ENCODE measurements around the gene RPH3AL.
A peak's percentile ranks its signal among the peaks of the same experiment; 100 is the strongest.

RPH3AL gene

DNA sequence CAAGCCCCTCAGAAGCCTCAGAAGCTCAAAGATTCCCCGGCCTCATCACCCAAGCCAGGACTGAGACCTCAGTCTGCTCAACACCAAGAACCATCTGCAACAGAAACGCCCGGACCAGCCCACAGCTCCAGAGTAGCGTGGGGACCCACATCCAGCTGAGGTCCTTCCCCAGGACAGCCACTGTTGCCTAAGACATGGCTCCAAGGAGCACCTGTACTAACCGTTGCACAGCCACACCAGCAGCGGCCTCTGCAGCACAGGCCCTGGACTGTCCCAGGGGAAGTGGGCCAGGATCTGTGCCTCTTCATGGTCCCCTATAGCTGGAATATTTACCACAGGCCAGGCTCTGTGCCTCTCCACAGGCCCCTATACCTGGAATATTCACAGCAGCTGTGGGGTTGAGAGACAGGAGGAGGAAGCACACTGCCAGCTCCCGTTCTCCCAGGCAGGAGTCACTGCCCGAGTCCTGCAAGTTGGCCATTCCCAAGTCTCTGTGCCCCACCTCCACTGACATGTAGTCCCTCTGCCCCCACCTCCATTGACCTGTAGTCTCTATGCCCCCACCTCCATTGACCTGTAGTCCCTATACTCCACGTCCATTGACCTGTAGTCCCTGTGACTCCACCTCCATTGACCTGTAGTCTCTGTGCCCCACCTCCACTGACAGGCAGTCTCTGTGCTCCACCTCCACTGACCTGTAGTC, 38.5 kb downstream of the RPH3AL start:
- DNase-seq, result no peak

- DNase-seq, result no peak
These were observed 39.4 kb downstream of the RPH3AL start for GRCh38 chr17:313231-313630.

DNA sequence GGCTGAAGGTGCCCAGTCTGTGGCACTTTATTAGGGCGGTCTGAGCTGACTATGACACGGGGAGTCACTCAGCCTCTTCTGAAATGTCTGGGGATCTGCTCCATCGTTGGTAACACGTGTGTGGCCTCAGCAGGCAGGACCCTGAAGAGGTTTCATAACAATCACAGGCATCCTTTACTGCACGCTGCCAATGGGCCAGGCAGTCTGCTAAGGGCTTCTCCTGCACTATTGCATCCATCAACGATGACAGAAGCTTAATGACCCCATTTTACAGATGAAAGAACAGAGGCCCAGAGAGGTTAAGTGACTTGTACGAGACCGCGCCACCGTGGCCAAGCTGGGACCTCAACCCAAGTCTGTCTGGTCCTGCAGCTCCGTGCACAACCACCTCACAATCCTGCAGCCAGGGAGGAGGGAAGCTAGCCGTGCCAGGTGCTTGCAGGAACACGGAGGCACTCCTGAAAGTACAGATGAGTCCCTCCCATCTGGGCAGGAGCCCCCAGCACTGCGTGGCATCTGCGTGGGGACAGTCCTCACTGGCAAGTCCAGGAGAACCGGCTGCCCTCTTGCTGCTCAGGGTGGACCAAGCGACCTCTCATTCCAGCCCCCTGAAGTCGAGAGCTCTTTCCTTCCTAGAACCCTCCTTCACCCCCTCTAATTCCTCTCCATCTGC, 40.0 kb downstream of the RPH3AL start:
- no peak for DNase-seq

DNA sequence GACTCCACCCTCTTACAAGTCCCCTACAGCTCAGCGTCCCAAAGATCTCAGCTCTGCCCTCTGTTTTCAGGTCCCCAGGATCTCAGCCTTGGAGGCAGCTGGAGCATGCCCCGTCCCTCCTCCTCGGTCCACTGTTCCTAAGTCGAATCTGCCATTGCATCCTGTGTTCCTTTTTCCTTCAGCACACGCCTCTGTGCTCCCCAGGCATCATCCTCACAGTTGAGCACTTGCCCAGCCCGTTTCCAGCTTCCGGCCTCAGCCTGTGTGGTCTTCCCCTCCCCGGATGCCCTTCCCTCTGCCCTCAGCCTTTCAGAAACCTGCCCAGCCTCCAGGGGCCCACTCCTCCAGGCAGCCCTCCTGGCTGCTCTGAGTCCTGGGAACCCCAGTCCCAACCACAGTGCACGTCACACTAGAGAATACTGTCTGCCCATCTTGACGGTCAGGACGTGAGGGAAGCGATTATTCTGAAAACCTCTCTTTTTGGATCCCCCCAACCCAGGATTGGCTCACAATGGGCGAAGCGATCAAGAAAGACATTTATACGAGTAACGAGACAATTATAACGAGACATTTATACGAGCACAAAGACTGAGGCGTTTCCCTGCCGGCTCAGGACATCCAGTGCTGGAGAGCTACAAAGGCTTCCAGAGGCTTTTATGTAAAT, 41.4 kb downstream of the RPH3AL start:
- no peak for DNase-seq

GRCh38 chr17:310111-311010, 42.2 kb downstream of the RPH3AL start:
- DNase-seq, result peak; percentile 89

DNA sequence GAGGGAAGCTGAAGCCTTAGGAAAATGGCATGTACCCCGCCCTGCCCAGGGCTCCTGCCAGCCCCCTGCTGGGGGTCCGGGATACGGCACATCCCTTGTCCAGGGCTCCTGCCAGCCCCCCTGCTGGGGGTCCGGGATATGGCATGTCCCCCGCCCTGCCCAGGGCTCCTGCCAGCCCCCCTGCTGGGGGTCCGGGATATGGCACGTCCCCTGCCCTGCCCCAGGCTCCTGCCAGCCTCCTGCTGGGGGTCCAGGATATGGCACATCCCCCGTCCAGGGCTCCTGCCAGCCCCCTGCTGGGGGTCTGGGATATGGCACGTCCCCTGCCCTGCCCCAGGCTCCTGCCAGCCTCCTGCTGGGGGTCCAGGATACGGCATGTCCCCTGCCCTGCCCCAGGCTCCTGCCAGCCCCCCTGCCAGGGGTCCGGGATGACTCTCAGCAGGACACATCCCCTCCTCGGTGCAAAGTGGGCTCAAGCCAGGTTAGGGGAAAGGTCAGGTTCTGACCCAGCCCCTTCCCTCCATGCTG, 43.2 kb downstream of the RPH3AL start:
- DNase-seq, result peak; percentile 85

DNA sequence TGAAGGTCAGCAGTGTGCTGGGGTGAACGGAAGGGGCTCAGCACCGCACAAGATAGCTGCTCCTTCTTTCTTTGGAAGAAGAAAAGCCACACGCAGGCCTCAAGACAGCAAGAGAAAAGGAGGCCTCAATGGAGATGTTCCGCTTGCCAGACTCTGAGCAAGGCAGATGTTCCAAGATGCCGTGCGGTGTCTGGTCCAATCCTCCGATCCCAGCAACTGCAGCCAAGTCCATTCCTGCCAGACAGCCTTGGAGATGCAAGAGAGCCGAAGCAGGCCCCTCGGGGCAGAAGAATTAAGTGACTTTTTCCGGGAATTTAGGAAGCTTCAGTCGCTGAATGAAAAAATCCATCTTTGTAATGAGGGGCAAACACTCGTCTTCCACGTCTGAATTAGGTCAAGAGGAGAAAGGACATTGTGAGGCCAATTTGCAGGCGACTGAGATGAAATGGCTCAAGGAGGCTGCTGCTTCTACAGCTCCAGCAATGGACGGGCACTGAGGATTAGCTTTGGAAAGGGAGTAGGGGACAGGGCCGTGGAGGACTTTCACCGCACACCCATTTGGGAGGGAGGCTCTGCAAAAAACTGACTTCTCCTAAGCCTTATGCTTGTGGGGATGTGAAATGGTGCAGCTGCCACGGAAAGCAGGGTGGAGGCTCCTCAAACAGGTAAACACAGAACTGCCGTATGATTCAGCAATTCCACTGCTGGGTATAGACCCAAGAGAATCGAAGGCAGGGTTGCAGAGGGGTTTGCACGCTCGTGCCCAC, 44.7 kb downstream of the RPH3AL start:
- no peak for DNase-seq

GRCh38 chr17:307295-307691, 45.3 kb downstream of the RPH3AL start:
- no peak for DNase-seq

DNA sequence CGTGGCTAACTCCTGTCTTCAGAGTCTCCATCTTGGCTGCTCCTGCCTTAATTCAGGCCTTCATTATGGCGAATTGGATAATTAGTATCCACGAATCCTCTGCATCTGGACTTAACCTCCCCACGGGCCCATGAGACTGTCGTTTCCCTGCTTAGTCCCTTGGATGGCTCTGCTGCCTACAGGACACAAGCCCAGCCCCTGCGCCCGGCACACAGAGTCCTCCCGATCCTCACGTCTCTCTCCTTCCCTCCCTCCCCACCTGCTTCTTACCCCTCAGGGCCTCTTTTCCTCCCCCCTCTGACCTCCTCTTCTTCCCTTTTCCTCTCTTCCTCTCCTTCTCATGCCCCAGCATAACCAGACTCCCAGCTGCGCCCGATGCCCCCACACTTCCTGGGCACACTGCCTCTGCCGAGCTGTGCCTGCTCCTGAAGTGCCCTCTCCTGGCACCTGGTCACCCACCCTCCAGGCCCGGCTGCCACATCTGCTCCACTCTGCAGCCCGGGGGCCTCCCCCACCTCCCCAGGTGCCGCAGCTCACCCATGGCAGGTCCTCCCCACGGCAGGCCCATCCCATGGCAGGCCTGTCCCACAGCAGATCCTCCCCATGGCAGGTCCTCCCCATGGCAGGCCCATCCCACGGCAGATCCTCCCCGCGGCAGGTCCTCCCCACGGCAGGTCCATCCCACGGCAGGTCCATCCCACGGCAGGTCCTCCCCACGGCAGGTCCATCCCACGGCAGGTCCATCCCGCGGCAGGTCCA, 45.9 kb downstream of the RPH3AL start:
- DNase-seq, result no peak

DNA sequence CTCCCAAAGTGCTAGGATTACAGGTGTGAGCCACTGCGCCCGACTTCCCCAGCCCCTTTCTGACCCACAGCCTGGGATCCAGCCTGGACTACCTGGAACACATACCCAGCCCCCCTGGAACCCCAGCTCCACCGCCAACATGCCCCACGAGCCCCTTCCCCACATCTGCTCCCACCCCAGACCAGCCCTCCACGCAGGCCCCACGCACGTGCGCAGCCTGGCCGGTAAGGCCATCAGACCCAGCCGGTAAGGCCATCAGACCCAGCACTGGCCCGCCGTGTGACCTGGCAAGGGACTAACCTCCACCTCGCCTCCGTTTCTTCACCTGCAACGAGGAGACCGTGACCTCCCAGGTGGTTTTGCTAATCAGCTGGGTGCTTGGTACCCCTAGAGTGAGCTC, 46.5 kb downstream of the RPH3AL start:
- DNase-seq, result no peak

GRCh38 chr17:305090-305976, 47.3 kb downstream of the RPH3AL start:
- DNase-seq, result no peak

DNA sequence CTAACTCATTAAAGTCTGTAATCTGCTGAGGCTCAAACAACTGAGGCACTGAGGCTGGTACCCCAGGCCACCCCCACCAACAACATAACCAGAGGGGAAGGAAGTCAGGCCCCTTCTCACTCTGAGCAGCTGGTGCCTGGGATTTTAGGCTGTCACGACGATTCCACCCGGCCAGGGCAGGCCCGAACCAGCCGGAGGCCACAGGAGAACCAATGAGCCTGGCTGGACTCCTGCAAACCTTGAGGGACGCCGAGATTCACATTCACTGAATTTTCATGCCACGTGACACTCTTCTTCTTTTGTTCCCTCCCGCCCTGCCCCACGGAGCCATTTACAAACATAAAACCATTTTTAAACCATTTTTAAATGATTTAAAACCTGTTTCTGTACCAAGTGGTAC, 48.1 kb downstream of the RPH3AL start:
- DNase-seq, result peak; percentile 73

DNA sequence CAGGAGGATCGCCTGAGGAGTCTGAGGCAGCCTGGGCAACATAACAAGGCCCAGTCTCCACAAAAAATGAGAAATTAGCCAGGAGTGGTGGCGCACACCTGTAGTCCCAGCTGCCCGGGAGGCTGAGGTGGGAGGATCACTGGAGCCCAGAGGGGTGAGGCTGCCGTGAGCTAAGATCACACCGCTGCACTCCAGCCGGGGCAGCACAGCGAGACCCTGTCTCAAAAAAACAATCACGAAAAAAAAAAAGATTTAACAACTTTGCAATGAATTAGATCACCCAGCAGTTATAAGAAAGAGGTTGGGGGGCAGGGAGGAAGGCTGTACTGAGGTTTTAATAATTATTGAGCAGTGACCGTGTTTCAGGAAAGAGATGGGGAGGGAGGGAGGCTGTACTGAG, 49.4 kb downstream of the RPH3AL start:
- no peak for DNase-seq

GRCh38 chr17:302300-302698, 50.3 kb downstream of the RPH3AL start:
- DNase-seq, result no peak

- no peak for DNase-seq
These were observed 50.8 kb downstream of the RPH3AL start for GRCh38 chr17:301681-302299.

- DNase-seq, result no peak
These were observed 51.7 kb downstream of the RPH3AL start for GRCh38 chr17:300881-301280.

- DNase-seq, result no peak
These were observed 53.1 kb downstream of the RPH3AL start for GRCh38 chr17:299546-299945.

- no peak for DNase-seq
These were observed 53.7 kb downstream of the RPH3AL start for GRCh38 chr17:298791-299450.

GRCh38 chr17:297758-298157, 54.8 kb downstream of the RPH3AL start:
- no peak for DNase-seq
